GM19395 (cell line): Measurements from ENCODE around the gene CDC42EP4.
"Not testable (repeated sequence)": the region's sequence is repeated elsewhere in the genome, so short reads cannot be mapped to it uniquely, and the experiment has no call there.

Source experiments
- ATAC-seq: cut with Tn5 transposase; IDR thresholded peaks from one replicate; pipeline ENCODE4 v1.9.1; 2021; ENCODE audit warnings: mild to moderate bottlenecking, moderate library complexity; ENCODE audit not compliant: unreplicated experiment

The CDC42EP4 gene

GRCh38 chr17:73343739-73344454, 32.1 kb upstream of the CDC42EP4 start:
- ATAC-seq: no peak

GRCh38 chr17:73343168-73343634, 31.4 kb upstream of the CDC42EP4 start:
- ATAC-seq: no peak

GRCh38 chr17:73342541-73343167, 30.9 kb upstream of the CDC42EP4 start:
- ATAC-seq: no peak

- ATAC-seq: no peak
Observed at GRCh38 chr17:73342050-73342522, 30.3 kb upstream of the CDC42EP4 start.

GRCh38 chr17:73341350-73342049, 29.7 kb upstream of the CDC42EP4 start:
- ATAC-seq: no peak

- ATAC-seq: no peak
Observed at GRCh38 chr17:73340093-73340596, 28.3 kb upstream of the CDC42EP4 start.

GRCh38 chr17:73338566-73339197, 26.9 kb upstream of the CDC42EP4 start:
- no peak for ATAC-seq

GRCh38 chr17:73338050-73338521, 26.3 kb upstream of the CDC42EP4 start:
- ATAC-seq: no peak

GRCh38 chr17:73337330-73337710, 25.5 kb upstream of the CDC42EP4 start:
- no peak for ATAC-seq

GRCh38 chr17:73336408-73337329, 24.9 kb upstream of the CDC42EP4 start:
- ATAC-seq: no peak

- ATAC-seq: no peak
Observed at GRCh38 chr17:73335591-73336407, 24.0 kb upstream of the CDC42EP4 start.

- ATAC-seq: no peak
Observed at GRCh38 chr17:73334771-73335513, 23.1 kb upstream of the CDC42EP4 start.

GRCh38 chr17:73333445-73333844, 21.6 kb upstream of the CDC42EP4 start:
- ATAC-seq: not testable (repeated sequence)

GRCh38 chr17:73331060-73331459, 19.3 kb upstream of the CDC42EP4 start:
- no peak for ATAC-seq

- ATAC-seq: no peak
Observed at GRCh38 chr17:73327676-73328075, 15.9 kb upstream of the CDC42EP4 start.

- ATAC-seq: no peak
Observed at GRCh38 chr17:73325527-73325842, 13.7 kb upstream of the CDC42EP4 start.

- ATAC-seq: no peak
Observed at GRCh38 chr17:73324711-73325526, 13.1 kb upstream of the CDC42EP4 start.

- no peak for ATAC-seq
Observed at GRCh38 chr17:73324160-73324475, 12.3 kb upstream of the CDC42EP4 start.
